Kidney epithelial cell (primary cell): ENCODE data around the gene PBX1. TPM values are rescaled to one million over a fixed set of nuclear protein-coding genes. Genes with fewer than 3 reads are reported as not detected.

Experiments
- DNase-seq: peaks from one replicate; pipeline ENCODE4 v3.0.0-alpha.2; 2010; ENCODE audit warnings: low read depth
- H3K27me3 ChIP-seq: 2 replicates; pipeline ENCODE4 v1.6.0; 2011; ENCODE audit warnings: low read length; ENCODE audit not compliant: control insufficient read depth, insufficient read depth
- H3K36me3 ChIP-seq: 2 replicates; pipeline ENCODE4 v1.5.1; 2011; ENCODE audit warnings: low read length; ENCODE audit not compliant: control insufficient read depth, insufficient read depth
- H3K4me3 ChIP-seq: 2 replicates; pipeline ENCODE4 v1.5.1; 2011; ENCODE audit warnings: low read depth, mild to moderate bottlenecking, control low read depth, low read length
- total RNA-seq: library from RNA; depleted of rRNA; stranded (reverse); fragments of >200 nt; gene quantifications from 2 replicates; pipeline ENCODE4 v1.2.3, GENCODE V29; 2015
- TF ChIP-seq, protein P1 (sequence below): IDR thresholded peaks from 2 replicates; pipeline ENCODE4 v1.5.1; 2011; ENCODE audit warnings: mild to moderate bottlenecking, moderate library complexity, low read length, control low read depth, inconsistent platforms; ENCODE audit not compliant: insufficient read depth, poor library complexity, severe bottlenecking

PBX1 gene
- total RNA-seq, 1 donor from 2014 or later, result 5.7 TPM

GRCh38 chr1:164633997-164634396 is 75.0 kb downstream of the PBX1 start:
- H3K27me3 ChIP-seq, result no peaks in the 10 kb centered on the region
- no peaks in the 10 kb centered on the region for H3K36me3 ChIP-seq
- DNase-seq, result no peak
- TF ChIP-seq, protein P1, sequence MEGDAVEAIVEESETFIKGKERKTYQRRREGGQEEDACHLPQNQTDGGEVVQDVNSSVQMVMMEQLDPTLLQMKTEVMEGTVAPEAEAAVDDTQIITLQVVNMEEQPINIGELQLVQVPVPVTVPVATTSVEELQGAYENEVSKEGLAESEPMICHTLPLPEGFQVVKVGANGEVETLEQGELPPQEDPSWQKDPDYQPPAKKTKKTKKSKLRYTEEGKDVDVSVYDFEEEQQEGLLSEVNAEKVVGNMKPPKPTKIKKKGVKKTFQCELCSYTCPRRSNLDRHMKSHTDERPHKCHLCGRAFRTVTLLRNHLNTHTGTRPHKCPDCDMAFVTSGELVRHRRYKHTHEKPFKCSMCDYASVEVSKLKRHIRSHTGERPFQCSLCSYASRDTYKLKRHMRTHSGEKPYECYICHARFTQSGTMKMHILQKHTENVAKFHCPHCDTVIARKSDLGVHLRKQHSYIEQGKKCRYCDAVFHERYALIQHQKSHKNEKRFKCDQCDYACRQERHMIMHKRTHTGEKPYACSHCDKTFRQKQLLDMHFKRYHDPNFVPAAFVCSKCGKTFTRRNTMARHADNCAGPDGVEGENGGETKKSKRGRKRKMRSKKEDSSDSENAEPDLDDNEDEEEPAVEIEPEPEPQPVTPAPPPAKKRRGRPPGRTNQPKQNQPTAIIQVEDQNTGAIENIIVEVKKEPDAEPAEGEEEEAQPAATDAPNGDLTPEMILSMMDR, result no peak
- no peak overlapping the region for H3K4me3 ChIP-seq

DNA sequence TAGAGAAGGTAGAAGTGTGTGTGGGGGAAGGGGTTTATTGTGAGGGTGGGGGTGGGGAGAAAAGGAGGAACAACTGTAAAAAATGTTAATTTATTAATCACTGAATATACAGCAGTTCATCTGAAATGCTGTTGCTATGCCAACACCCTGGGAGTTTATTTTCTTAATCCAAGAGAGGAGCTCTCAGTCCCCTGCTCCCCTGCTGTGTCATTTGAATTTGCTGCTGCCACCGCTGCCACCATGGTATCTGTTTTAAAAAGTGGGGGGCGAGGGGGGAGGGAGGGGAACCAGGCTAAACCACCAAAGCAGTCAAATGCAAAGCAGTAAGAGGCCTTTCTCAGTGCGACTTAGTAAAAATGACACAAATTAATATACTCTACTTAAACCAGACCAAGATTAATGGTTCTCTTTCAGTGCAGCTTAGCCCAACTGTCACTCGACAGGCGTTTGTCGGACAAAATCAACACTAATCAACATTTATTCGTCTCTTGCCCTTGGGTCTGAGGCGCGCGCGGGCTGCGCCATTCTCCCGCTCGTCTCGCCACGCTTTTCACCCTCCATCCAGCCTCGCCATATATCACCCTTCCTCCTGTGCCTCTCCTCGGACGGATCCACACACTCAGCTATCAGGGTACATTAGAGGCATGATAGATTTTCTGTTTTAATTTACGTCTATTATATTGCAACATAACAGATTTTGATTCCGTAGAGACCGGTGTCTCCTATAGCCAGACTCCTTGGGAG is 76.2 kb downstream of the PBX1 start:
- TF ChIP-seq, protein P1, result no peak

GRCh38 chr1:164635803-164636731 is 77.1 kb downstream of the PBX1 start:
- DNase-seq, result no peak
- H3K27me3 ChIP-seq, result no peaks in the 10 kb centered on the region
- TF ChIP-seq, protein P1, result no peak
- H3K4me3 ChIP-seq, result no peak overlapping the region
- H3K36me3 ChIP-seq, result no peaks in the 10 kb centered on the region

More for the DNA sequence above, 76.2 kb downstream of the PBX1 start:
- Histone ChIP-seq H3K36me3 (no peaks in the 10 kb centered on the region), H3K27me3 (no peaks in the 10 kb centered on the region), H3K4me3 (no peak overlapping the region)
- no peak for DNase-seq

DNA sequence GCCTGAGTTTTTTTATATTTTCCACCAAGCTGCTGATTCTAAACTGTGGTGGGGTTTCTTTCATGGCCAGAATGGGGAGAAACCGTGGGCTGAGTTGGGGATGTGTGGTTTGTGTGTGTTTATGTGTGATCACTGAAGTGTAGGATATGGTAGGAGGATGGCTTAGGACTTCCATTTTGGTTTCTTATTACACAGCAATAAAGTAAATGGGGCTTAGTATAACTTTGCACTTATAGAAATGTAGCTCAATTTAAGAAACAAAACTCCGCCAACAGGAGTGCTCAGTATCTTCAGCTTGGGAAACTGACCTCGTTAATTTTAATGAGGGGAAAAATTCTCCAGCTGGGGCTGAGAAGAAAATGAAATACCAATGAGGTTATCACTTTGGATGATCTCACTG is 77.8 kb downstream of the PBX1 start:
- Histone ChIP-seq H3K27me3 (no peaks in the 10 kb centered on the region), H3K4me3 (no peak overlapping the region), H3K36me3 (no peaks in the 10 kb centered on the region)
- DNase-seq, result no peak
- TF ChIP-seq, protein P1, result no peak

GRCh38 chr1:164637461-164638375 is 78.7 kb downstream of the PBX1 start:
- Histone ChIP-seq H3K27me3 (no peaks in the 10 kb centered on the region), H3K4me3 (no peak overlapping the region), H3K36me3 (no peaks in the 10 kb centered on the region)
- no peak for DNase-seq
- TF ChIP-seq, protein P1, result no peak
